GM18858 (cell line): ENCODE results near the gene DTNBP1.

Experiments
- ATAC-seq: cut with Tn5 transposase; IDR thresholded peaks from one replicate; pipeline ENCODE4 v1.9.1; 2021; ENCODE audit not compliant: unreplicated experiment

DTNBP1 gene

GRCh38 chr6:15536198-15536955 is 126.5 kb downstream of the DTNBP1 start:
- no peak for ATAC-seq

GRCh38 chr6:15535495-15536197 is 127.2 kb downstream of the DTNBP1 start:
- no peak for ATAC-seq

GRCh38 chr6:15534974-15535373 is 127.9 kb downstream of the DTNBP1 start:
- ATAC-seq = no peak

- ATAC-seq = no peak
Observed at GRCh38 chr6:15533379-15534026, 129.3 kb downstream of the DTNBP1 start.

- ATAC-seq = no peak
Observed at GRCh38 chr6:15531973-15532372, 130.9 kb downstream of the DTNBP1 start.

- ATAC-seq = no peak
Observed at GRCh38 chr6:15530411-15530810, 132.4 kb downstream of the DTNBP1 start.

- no peak for ATAC-seq
Observed at GRCh38 chr6:15528870-15529269, 134.0 kb downstream of the DTNBP1 start.

GRCh38 chr6:15527838-15528617 is 134.8 kb downstream of the DTNBP1 start:
- no peak for ATAC-seq

- no peak for ATAC-seq
Observed at GRCh38 chr6:15526212-15526701, 136.6 kb downstream of the DTNBP1 start.

- no peak for ATAC-seq
Observed at GRCh38 chr6:15524861-15525401, 137.9 kb downstream of the DTNBP1 start.

- ATAC-seq = no peak
Observed at GRCh38 chr6:15523679-15524630, 138.9 kb downstream of the DTNBP1 start.

GRCh38 chr6:15522856-15523529 is 139.8 kb downstream of the DTNBP1 start:
- no peak for ATAC-seq

GRCh38 chr6:15522427-15522826 is 140.4 kb downstream of the DTNBP1 start:
- ATAC-seq = no peak

- no peak for ATAC-seq
Observed at GRCh38 chr6:15522026-15522425, 140.8 kb downstream of the DTNBP1 start.

- ATAC-seq = no peak
Observed at GRCh38 chr6:15521582-15521981, 141.2 kb downstream of the DTNBP1 start.

- no peak for ATAC-seq
Observed at GRCh38 chr6:15520626-15521203, 142.1 kb downstream of the DTNBP1 start.

- no peak for ATAC-seq
Observed at GRCh38 chr6:15519681-15520080, 143.1 kb downstream of the DTNBP1 start.

GRCh38 chr6:15518878-15519277 is 143.9 kb downstream of the DTNBP1 start:
- no peak for ATAC-seq

- no peak for ATAC-seq
Observed at GRCh38 chr6:15518057-15518456, 144.8 kb downstream of the DTNBP1 start.
